H1 (cell line): ENCODE data around the gene ZNF367. TPM values are rescaled to one million over a fixed set of nuclear protein-coding genes. Genes with fewer than 3 reads are reported as not detected.

Experiments
- BACH1 ChIP-seq: IDR thresholded peaks from 2 replicates; pipeline ENCODE4 v1.6.1; 2012; ENCODE audit warnings: low read length, improper control_type of control experiment
- PHF8 ChIP-seq: fragments of 200-600 bp; sonication (generic); conservative IDR thresholded peaks from 2 replicates; pipeline ENCODE4 v1.7.1; 2012; ENCODE audit warnings: low read depth, mild to moderate bottlenecking, inconsistent platforms, low read length, moderate library complexity
- POLR2A ChIP-seq, 2 experiments: IDR thresholded peaks; 1 replicate in 1 of 2; 2 replicates in 1 of 2; pipeline ENCODE4 v1.6.1; 2011; ENCODE audit warnings: low read depth in 2 of 2, low read length in 2 of 2, mild to moderate bottlenecking in 2 of 2; ENCODE audit errors: control extremely low read depth in 1 of 2
- RBBP5 ChIP-seq: IDR thresholded peaks from 2 replicates; pipeline ENCODE4 v1.7.1; 2012; ENCODE audit warnings: low read depth, mild to moderate bottlenecking, inconsistent platforms, low read length, moderate library complexity, borderline replicate concordance
- SAP30 ChIP-seq: fragments of 300-600 bp; sonication (generic); IDR thresholded peaks from 2 replicates; pipeline ENCODE4 v1.7.1; 2012; ENCODE audit warnings: low read length, moderate library complexity, mild to moderate bottlenecking, inconsistent platforms; ENCODE audit not compliant: insufficient read depth, insufficient replicate concordance
- SP1 ChIP-seq: IDR thresholded peaks from 2 replicates; pipeline ENCODE4 v1.6.1; 2011; ENCODE audit warnings: low read depth, low read length
- polyA plus RNA-seq, 7 experiments: library from polyadenylated mRNA; depleted of rRNA in 3 of 7; stranded (reverse) in 5 of 7; unstranded in 2 of 7; fragments of >200 nt in 5 of 7; fragments of 200-250 nt in 2 of 7; gene quantifications; 1 replicate in 5 of 7; 2 replicates in 1 of 7; 4 replicates in 1 of 7; pipeline versions ENCODE4 v1.2.1 to v1.2.3, GENCODE V29; 2011 to 2013; ENCODE audit warnings: missing spikeins in 2 of 7, mixed read lengths in 2 of 7
- total RNA-seq: library from RNA; stranded (reverse); fragmentation: NEBNext Ultra II Directional; extraction: Animal tissue kit (Norgen Biotek cat#: 25700); gene quantifications from 2 replicates; pipeline ENCODE4 v1.2.1, GENCODE V29; 2021

The ZNF367 gene
- total and polyA plus RNA-seq, 2 of the 8 experiments (the other 6 are each of a cell fraction or from before 2014, with no cell fraction given): 2.2 to 8.2 TPM

DNA sequence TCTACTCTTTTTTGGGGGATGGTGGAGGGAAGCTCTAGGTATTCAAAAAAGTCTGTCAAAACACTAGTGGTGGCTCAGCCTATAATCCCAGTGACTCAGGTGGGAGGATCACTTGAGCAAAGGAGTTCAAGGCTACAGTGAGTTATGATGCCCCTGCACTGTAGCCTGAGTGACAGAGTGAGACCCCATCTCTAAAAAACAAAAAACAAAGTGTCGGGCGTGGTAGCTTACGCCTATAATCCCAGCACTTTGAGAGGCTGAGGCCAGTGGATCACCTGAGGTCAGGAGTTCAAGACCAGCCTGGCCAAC is 18.9 kb downstream of the ZNF367 start (continued):
- TF ChIP-seq PHF8: no peak
- TF ChIP-seq BACH1: no peak
- no peak for TF ChIP-seq RBBP5
- no peak for TF ChIP-seq SP1
- TF ChIP-seq SAP30: no peak
- TF ChIP-seq POLR2A (IDR thresholded peaks at IDR 0.05; ENCODE audit: control extremely low read depth in 1 of 2, low read depth in 2 of 2, low read length in 2 of 2): no peak
